ENCODE measurements around the gene RHBDD1. TPM values are rescaled to one million over a fixed set of nuclear protein-coding genes. Genes with fewer than 3 reads are reported as not detected.
A peak's percentile ranks its signal among the peaks of the same experiment; 100 is the strongest.

The RHBDD1 gene
- total RNA-seq, 2 donors from 2014 or later: 47.2 to 49.4 TPM

GRCh38 chr2:227033471-227034148 lies 197.8 kb downstream of the RHBDD1 start:
- H3K4me3 Mint-ChIP-seq: no peak overlapping the region
- no peaks in the 10 kb centered on the region for H3K36me3 Mint-ChIP-seq (ENCODE audit: insufficient read depth in 2 of 2)
- peak; percentile 36 to 44 for ATAC-seq (replicated peaks in 1 of 2)
- peaks cover 39% of the 10 kb centered on the region for H3K27me3 Mint-ChIP-seq (ENCODE audit: low read depth)
- peak; percentile 31 to 33 for DNase-seq
- no peak overlapping the region for H3K27ac Mint-ChIP-seq
- no peaks in the 10 kb centered on the region for H3K9me3 Mint-ChIP-seq
- H3K4me1 Mint-ChIP-seq (ENCODE audit: low read depth): no peaks in the 10 kb centered on the region

- ATAC-seq (replicated peaks in 1 of 2) (no peak), DNase-seq (no peak)
- H3K4me3 Mint-ChIP-seq: no peak overlapping the region
- H3K4me1 Mint-ChIP-seq (ENCODE audit: low read depth): no peaks in the 10 kb centered on the region
- no peaks in the 10 kb centered on the region for H3K9me3 Mint-ChIP-seq
- peaks cover 49% of the 10 kb centered on the region for H3K27me3 Mint-ChIP-seq (ENCODE audit: low read depth)
- no peak overlapping the region for H3K27ac Mint-ChIP-seq
- H3K36me3 Mint-ChIP-seq (ENCODE audit: insufficient read depth in 2 of 2): no peaks in the 10 kb centered on the region
Observed at GRCh38 chr2:227035711-227036367, 200.0 kb downstream of the RHBDD1 start.

GRCh38 chr2:227036527-227036926 lies 200.7 kb downstream of the RHBDD1 start:
- H3K4me1 Mint-ChIP-seq (ENCODE audit: low read depth): no peaks in the 10 kb centered on the region
- H3K4me3 Mint-ChIP-seq: no peak overlapping the region
- no peaks in the 10 kb centered on the region for H3K9me3 Mint-ChIP-seq
- DNase-seq (no peak), ATAC-seq (replicated peaks in 1 of 2) (no peak)
- H3K27me3 Mint-ChIP-seq (ENCODE audit: low read depth): peaks cover 48% of the 10 kb centered on the region
- no peaks in the 10 kb centered on the region for H3K36me3 Mint-ChIP-seq (ENCODE audit: insufficient read depth in 2 of 2)
- no peak overlapping the region for H3K27ac Mint-ChIP-seq

GRCh38 chr2:227038550-227039189 lies 202.8 kb downstream of the RHBDD1 start:
- H3K9me3 Mint-ChIP-seq: no peaks in the 10 kb centered on the region
- H3K27ac Mint-ChIP-seq: no peak overlapping the region
- no peak overlapping the region for H3K4me3 Mint-ChIP-seq
- H3K27me3 Mint-ChIP-seq (ENCODE audit: low read depth): peaks cover 31% of the 10 kb centered on the region
- DNase-seq (no peak), ATAC-seq (replicated peaks in 1 of 2) (no peak)
- no peaks in the 10 kb centered on the region for H3K36me3 Mint-ChIP-seq (ENCODE audit: insufficient read depth in 2 of 2)
- no peaks in the 10 kb centered on the region for H3K4me1 Mint-ChIP-seq (ENCODE audit: low read depth)

- Mint-ChIP-seq H3K36me3 (ENCODE audit: insufficient read depth in 2 of 2) (no peaks in the 10 kb centered on the region), H3K4me3 (no peak overlapping the region), H3K9me3 (no peaks in the 10 kb centered on the region), H3K27me3 (ENCODE audit: low read depth) (peaks cover 9% of the 10 kb centered on the region), H3K4me1 (ENCODE audit: low read depth) (no peaks in the 10 kb centered on the region), H3K27ac (no peak overlapping the region)
- DNase-seq (no peak), ATAC-seq (replicated peaks in 1 of 2) (no peak)
Observed at GRCh38 chr2:227043981-227044380, 208.1 kb downstream of the RHBDD1 start.

Other genes starting within 250 kb of the RHBDD1 start
- gene IRS1, start 36.2 kb upstream of the RHBDD1 start, total RNA-seq: 1 to 10 TPM; 2.8 to 4.6 TPM

All from activated T-cell treated with anti-CD3 and anti-CD28 coated beads, Interleukin-2, amount 50 U/mL, for 72 hours (primary cell).